NOMO-1 treated with DMSO at 0.1 percent for 48 hours (cell line): ENCODE results near the gene PCED1B.
"Not testable (repeated sequence)": the region's sequence is repeated elsewhere in the genome, so short reads cannot be mapped to it uniquely, and the experiment has no call there.

Source experiments
- DNase-seq: peaks from one replicate; lab custom pipeline; 2025; ENCODE audit not compliant: unreplicated experiment; lab: John Stamatoyannopoulos, UW

PCED1B gene

GRCh38 chr12:47270782-47271664 lies 191.6 kb downstream of the PCED1B start:
- DNase-seq: no peak

- no peak for DNase-seq
Measured at GRCh38 chr12:47271800-47272239, 192.4 kb downstream of the PCED1B start.

GRCh38 chr12:47272412-47273190 lies 193.2 kb downstream of the PCED1B start:
- no peak for DNase-seq

- DNase-seq: no peak
Measured at GRCh38 chr12:47273191-47273626, 193.8 kb downstream of the PCED1B start.

- no peak for DNase-seq
Measured at GRCh38 chr12:47274760-47275159, 195.3 kb downstream of the PCED1B start.

- DNase-seq: no peak
Measured at GRCh38 chr12:47276253-47276620, 196.8 kb downstream of the PCED1B start.

GRCh38 chr12:47276621-47277309 lies 197.3 kb downstream of the PCED1B start:
- peak; percentile 90 for DNase-seq

- DNase-seq: peak; percentile 71
Measured at GRCh38 chr12:47277972-47278448, 198.6 kb downstream of the PCED1B start.

- not testable (repeated sequence) for DNase-seq
Measured at GRCh38 chr12:47279758-47280157, 200.3 kb downstream of the PCED1B start.

GRCh38 chr12:47280543-47281300 lies 201.3 kb downstream of the PCED1B start:
- no peak for DNase-seq

- DNase-seq: no peak
Measured at GRCh38 chr12:47281667-47282171, 202.3 kb downstream of the PCED1B start.

- DNase-seq: no peak
Measured at GRCh38 chr12:47282206-47282605, 202.8 kb downstream of the PCED1B start.
